ENCODE results near the gene ELK3. TPM values are rescaled to one million over a fixed set of nuclear protein-coding genes. Genes with fewer than 3 reads are reported as not detected.

ELK3 gene
- total RNA-seq, 1 experiment from 2014 or later = 17.8 TPM

GRCh38 chr12:96256672-96257361 is 62.6 kb downstream of the ELK3 start:
- DNase-seq (ENCODE audit: low spot score) = no peak

GRCh38 chr12:96257550-96258103 is 63.5 kb downstream of the ELK3 start:
- no peak for DNase-seq (ENCODE audit: low spot score)

- DNase-seq (ENCODE audit: low spot score) = no peak
Measured at GRCh38 chr12:96258104-96258961, 64.2 kb downstream of the ELK3 start.

- DNase-seq (ENCODE audit: low spot score) = no peak
Measured at GRCh38 chr12:96260231-96260630, 66.1 kb downstream of the ELK3 start.

GRCh38 chr12:96260644-96261043 is 66.5 kb downstream of the ELK3 start:
- DNase-seq (ENCODE audit: low spot score) = no peak

- DNase-seq (ENCODE audit: low spot score) = no peak
Measured at GRCh38 chr12:96261557-96261956, 67.4 kb downstream of the ELK3 start.

GRCh38 chr12:96263449-96263902 is 69.3 kb downstream of the ELK3 start:
- DNase-seq (ENCODE audit: low spot score) = peak; percentile 37

GRCh38 chr12:96265400-96265799 is 71.2 kb downstream of the ELK3 start:
- no peak for DNase-seq (ENCODE audit: low spot score)

- no peak for DNase-seq (ENCODE audit: low spot score)
Measured at GRCh38 chr12:96265836-96266235, 71.7 kb downstream of the ELK3 start.

GRCh38 chr12:96266238-96266637 is 72.1 kb downstream of the ELK3 start:
- DNase-seq (ENCODE audit: low spot score) = no peak

- no peak for DNase-seq (ENCODE audit: low spot score)
Measured at GRCh38 chr12:96271469-96272199, 77.5 kb downstream of the ELK3 start.

GRCh38 chr12:96274331-96274730 is 80.2 kb downstream of the ELK3 start:
- no peak for DNase-seq (ENCODE audit: low spot score)

- DNase-seq (ENCODE audit: low spot score) = no peak
Measured at GRCh38 chr12:96285158-96285557, 91.0 kb downstream of the ELK3 start.

- DNase-seq (ENCODE audit: low spot score) = no peak
Measured at GRCh38 chr12:96289067-96289466, 94.9 kb downstream of the ELK3 start.

GRCh38 chr12:96293093-96293492 is 98.9 kb downstream of the ELK3 start:
- DNase-seq (ENCODE audit: low spot score) = no peak

GRCh38 chr12:96294831-96295230 is 100.7 kb downstream of the ELK3 start:
- DNase-seq (ENCODE audit: low spot score) = no peak

GRCh38 chr12:96295532-96296160 is 101.5 kb downstream of the ELK3 start:
- DNase-seq (ENCODE audit: low spot score) = no peak

GRCh38 chr12:96297504-96297903 is 103.3 kb downstream of the ELK3 start:
- DNase-seq (ENCODE audit: low spot score) = no peak

- no peak for DNase-seq (ENCODE audit: low spot score)
Measured at GRCh38 chr12:96300064-96300463, 105.9 kb downstream of the ELK3 start.

- no peak for DNase-seq (ENCODE audit: low spot score)
Measured at GRCh38 chr12:96301732-96302131, 107.6 kb downstream of the ELK3 start.

GRCh38 chr12:96302687-96303310 is 108.6 kb downstream of the ELK3 start:
- no peak for DNase-seq (ENCODE audit: low spot score)
